Epithelial cell of esophagus (primary cell): Measurements from ENCODE around the gene MPP3.
"Not testable (repeated sequence)": the region's sequence is repeated elsewhere in the genome, so short reads cannot be mapped to it uniquely, and the experiment has no call there.

Experiments
- DNase-seq: peaks from one replicate; pipeline ENCODE4 v3.0.0; 2010; ENCODE audit warnings: low read depth
- H3K4me3 ChIP-seq: 2 replicates; pipeline ENCODE4 v1.5.1; 2011; ENCODE audit warnings: mild to moderate bottlenecking, low read length, control low read depth
- CTCF ChIP-seq: IDR thresholded peaks from 2 replicates; pipeline ENCODE4 v1.5.1; 2011; ENCODE audit warnings: low read depth, mild to moderate bottlenecking, low read length, control low read depth, inconsistent platforms; ENCODE audit not compliant: insufficient read depth; ENCODE audit errors: missing control alignments

Gene MPP3

GRCh38 chr17:43842975-43843325, 10.0 kb upstream of the MPP3 start:
- TF ChIP-seq CTCF: no peak
- DNase-seq: no peak

GRCh38 chr17:43842091-43842974, 9.4 kb upstream of the MPP3 start:
- not testable (repeated sequence) for H3K4me3 ChIP-seq, DNase-seq

More at GRCh38 chr17:43842975-43843325, 10.0 kb upstream of the MPP3 start:
- H3K4me3 ChIP-seq: no peak overlapping the region

- no peak overlapping the region for H3K4me3 ChIP-seq
- TF ChIP-seq CTCF: no peak
- no peak for DNase-seq
Measured at GRCh38 chr17:43841282-43841681, 8.3 kb upstream of the MPP3 start.

GRCh38 chr17:43840814-43841213, 7.9 kb upstream of the MPP3 start:
- TF ChIP-seq CTCF: peak; percentile 30
- DNase-seq: no peak
- H3K4me3 ChIP-seq: no peak overlapping the region

GRCh38 chr17:43839670-43840108, 6.7 kb upstream of the MPP3 start:
- H3K4me3 ChIP-seq: no peak overlapping the region
- TF ChIP-seq CTCF: no peak

GRCh38 chr17:43834106-43834505, 1.2 kb upstream of the MPP3 start:
- H3K4me3 ChIP-seq: no peak overlapping the region
- no peak for TF ChIP-seq CTCF
- peak; percentile 70 for DNase-seq

More at GRCh38 chr17:43839670-43840108, 6.7 kb upstream of the MPP3 start:
- peak; percentile 67 for DNase-seq

GRCh38 chr17:43832168-43832975, 574 bp downstream of the MPP3 start:
- DNase-seq: peak; percentile 83
- no peak for TF ChIP-seq CTCF
- peak overlapping the region; percentile 45 for H3K4me3 ChIP-seq
